NOMO-1 (cell line): ENCODE measurements around the gene SLC6A13.
"Not testable (repeated sequence)": the region's sequence is repeated elsewhere in the genome, so short reads cannot be mapped to it uniquely, and the experiment has no call there.

Experiments used
- DNase-seq, 2 experiments: peaks; one replicate each; lab custom pipeline; 2025; ENCODE audit not compliant: unreplicated experiment in 2 of 2; lab: John Stamatoyannopoulos, UW

SLC6A13 gene

GRCh38 chr12:218221-218620, 44.4 kb downstream of the SLC6A13 start:
- no peak for DNase-seq

GRCh38 chr12:217029-217428, 45.6 kb downstream of the SLC6A13 start:
- not testable (repeated sequence) for DNase-seq

- peak; percentile 8 to 20 for DNase-seq
Observed at GRCh38 chr12:215116-215515, 47.5 kb downstream of the SLC6A13 start.

GRCh38 chr12:214003-214741, 48.5 kb downstream of the SLC6A13 start, which contains the start of gene SLC6A12:
SLC6A12 (minus strand) TSS chr12:214157; CDS start chr12:209986, 4,171 bp downstream.
- DNase-seq, result no peak

GRCh38 chr12:213527-213932, 49.1 kb downstream of the SLC6A13 start:
- DNase-seq, result no peak

GRCh38 chr12:212715-213526, 49.7 kb downstream of the SLC6A13 start:
- DNase-seq, result no peak

- DNase-seq, result peak; percentile 46 to 71
Observed at GRCh38 chr12:212415-212714, 50.3 kb downstream of the SLC6A13 start.

- DNase-seq, result peak in 1 of 2 experiments; percentile 49
Observed at GRCh38 chr12:211639-212414, 50.8 kb downstream of the SLC6A13 start.

- DNase-seq, result no peak
Observed at GRCh38 chr12:211142-211465, 51.5 kb downstream of the SLC6A13 start.

GRCh38 chr12:210277-211141, 52.1 kb downstream of the SLC6A13 start:
- no peak for DNase-seq

- DNase-seq, result no peak
Observed at GRCh38 chr12:209851-210250, 52.8 kb downstream of the SLC6A13 start.

- DNase-seq, result no peak
Observed at GRCh38 chr12:209246-209645, 53.4 kb downstream of the SLC6A13 start.

- DNase-seq, result no peak
Observed at GRCh38 chr12:208813-209212, 53.8 kb downstream of the SLC6A13 start.

- DNase-seq, result no peak
Observed at GRCh38 chr12:207804-208203, 54.8 kb downstream of the SLC6A13 start.

- DNase-seq, result no peak
Observed at GRCh38 chr12:206746-207440, 55.7 kb downstream of the SLC6A13 start.

GRCh38 chr12:205026-205425, 57.6 kb downstream of the SLC6A13 start:
- DNase-seq, result no peak

GRCh38 chr12:204261-204678, 58.4 kb downstream of the SLC6A13 start:
- DNase-seq, result no peak

GRCh38 chr12:203462-204260, 59.0 kb downstream of the SLC6A13 start:
- no peak for DNase-seq

- no peak for DNase-seq
Observed at GRCh38 chr12:203074-203461, 59.6 kb downstream of the SLC6A13 start.
